ENCODE measurements around the gene GCN1. TPM values are rescaled to one million over a fixed set of nuclear protein-coding genes. Genes with fewer than 3 reads are reported as not detected.

Gene GCN1
- total and polyA plus RNA-seq, 2 donors from 2014 or later, result 12.2 to 77.6 TPM

- no peaks in the 10 kb centered on the region for H3K27me3 ChIP-seq (ENCODE audit: control insufficient read depth, insufficient read depth, low read length)
- TF ChIP-seq, protein P1, sequence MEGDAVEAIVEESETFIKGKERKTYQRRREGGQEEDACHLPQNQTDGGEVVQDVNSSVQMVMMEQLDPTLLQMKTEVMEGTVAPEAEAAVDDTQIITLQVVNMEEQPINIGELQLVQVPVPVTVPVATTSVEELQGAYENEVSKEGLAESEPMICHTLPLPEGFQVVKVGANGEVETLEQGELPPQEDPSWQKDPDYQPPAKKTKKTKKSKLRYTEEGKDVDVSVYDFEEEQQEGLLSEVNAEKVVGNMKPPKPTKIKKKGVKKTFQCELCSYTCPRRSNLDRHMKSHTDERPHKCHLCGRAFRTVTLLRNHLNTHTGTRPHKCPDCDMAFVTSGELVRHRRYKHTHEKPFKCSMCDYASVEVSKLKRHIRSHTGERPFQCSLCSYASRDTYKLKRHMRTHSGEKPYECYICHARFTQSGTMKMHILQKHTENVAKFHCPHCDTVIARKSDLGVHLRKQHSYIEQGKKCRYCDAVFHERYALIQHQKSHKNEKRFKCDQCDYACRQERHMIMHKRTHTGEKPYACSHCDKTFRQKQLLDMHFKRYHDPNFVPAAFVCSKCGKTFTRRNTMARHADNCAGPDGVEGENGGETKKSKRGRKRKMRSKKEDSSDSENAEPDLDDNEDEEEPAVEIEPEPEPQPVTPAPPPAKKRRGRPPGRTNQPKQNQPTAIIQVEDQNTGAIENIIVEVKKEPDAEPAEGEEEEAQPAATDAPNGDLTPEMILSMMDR (IDR thresholded peaks at IDR 0.05; ENCODE audit: borderline replicate concordance, extremely low read depth, insufficient read depth), result no peak
- DNase-seq (peak in 1 of 5 donors; percentile 59), FAIRE-seq (no peak)
- H3K9ac ChIP-seq (ENCODE audit: low read length in 3 of 3), result peak overlapping the region in 2 of 3 donors; percentile 33 to 66
- peak overlapping the region; percentile 84 to 92 for H3K27ac ChIP-seq (ENCODE audit: low read depth in 2 of 2, low read length in 2 of 2)
- H3K9me3 ChIP-seq (ENCODE audit: control insufficient read depth in 2 of 3, insufficient read depth in 1 of 3, low read length in 3 of 3), result no peaks in the 10 kb centered on the region
- peaks cover 0 to 9% (median 6%) of the 10 kb centered on the region in 3 donors for H3K36me3 ChIP-seq (ENCODE audit: control insufficient read depth in 2 of 3, insufficient read depth in 3 of 3, low read length in 3 of 3)
- H3K4me1 ChIP-seq (ENCODE audit: control insufficient read depth in 2 of 3, insufficient read depth in 2 of 3, low read depth in 1 of 3, low read length in 3 of 3), result peaks cover 9 to 85% (median 74%) of the 10 kb centered on the region in 3 donors
- intact Hi-C loops (cut with DNase I), result no loop called here
- no peak overlapping the region for H3K4me3 ChIP-seq (ENCODE audit: low read length in 3 of 3)
Measured at GRCh38 chr12:120230974-120231315, 36.4 kb upstream of the GCN1 start.

GRCh38 chr12:120230326-120230973, 35.9 kb upstream of the GCN1 start:
- H3K9me3 ChIP-seq (ENCODE audit: control insufficient read depth in 2 of 3, insufficient read depth in 1 of 3, low read length in 3 of 3), result no peaks in the 10 kb centered on the region
- H3K27me3 ChIP-seq (ENCODE audit: control insufficient read depth, insufficient read depth, low read length), result no peaks in the 10 kb centered on the region
- TF ChIP-seq, protein P1 (IDR thresholded peaks at IDR 0.05; ENCODE audit: borderline replicate concordance, extremely low read depth, insufficient read depth), result no peak
- H3K9ac ChIP-seq (ENCODE audit: low read length in 3 of 3), result peak overlapping the region in 2 of 3 donors; percentile 33 to 66
- H3K36me3 ChIP-seq (ENCODE audit: control insufficient read depth in 2 of 3, insufficient read depth in 3 of 3, low read length in 3 of 3), result peaks cover 0 to 9% (median 6%) of the 10 kb centered on the region in 3 donors
- H3K4me3 ChIP-seq (ENCODE audit: low read length in 3 of 3), result no peak overlapping the region
- intact Hi-C loops (cut with DNase I), result no loop called here
- peaks cover 5 to 86% (median 74%) of the 10 kb centered on the region in 3 donors for H3K4me1 ChIP-seq (ENCODE audit: control insufficient read depth in 2 of 3, insufficient read depth in 2 of 3, low read depth in 1 of 3, low read length in 3 of 3)
- DNase-seq, result peak; percentile 72 to 87 (median 81)
- no peak for FAIRE-seq
- H3K27ac ChIP-seq (ENCODE audit: low read depth in 2 of 2, low read length in 2 of 2), result peak overlapping the region; percentile 84 to 92

DNA sequence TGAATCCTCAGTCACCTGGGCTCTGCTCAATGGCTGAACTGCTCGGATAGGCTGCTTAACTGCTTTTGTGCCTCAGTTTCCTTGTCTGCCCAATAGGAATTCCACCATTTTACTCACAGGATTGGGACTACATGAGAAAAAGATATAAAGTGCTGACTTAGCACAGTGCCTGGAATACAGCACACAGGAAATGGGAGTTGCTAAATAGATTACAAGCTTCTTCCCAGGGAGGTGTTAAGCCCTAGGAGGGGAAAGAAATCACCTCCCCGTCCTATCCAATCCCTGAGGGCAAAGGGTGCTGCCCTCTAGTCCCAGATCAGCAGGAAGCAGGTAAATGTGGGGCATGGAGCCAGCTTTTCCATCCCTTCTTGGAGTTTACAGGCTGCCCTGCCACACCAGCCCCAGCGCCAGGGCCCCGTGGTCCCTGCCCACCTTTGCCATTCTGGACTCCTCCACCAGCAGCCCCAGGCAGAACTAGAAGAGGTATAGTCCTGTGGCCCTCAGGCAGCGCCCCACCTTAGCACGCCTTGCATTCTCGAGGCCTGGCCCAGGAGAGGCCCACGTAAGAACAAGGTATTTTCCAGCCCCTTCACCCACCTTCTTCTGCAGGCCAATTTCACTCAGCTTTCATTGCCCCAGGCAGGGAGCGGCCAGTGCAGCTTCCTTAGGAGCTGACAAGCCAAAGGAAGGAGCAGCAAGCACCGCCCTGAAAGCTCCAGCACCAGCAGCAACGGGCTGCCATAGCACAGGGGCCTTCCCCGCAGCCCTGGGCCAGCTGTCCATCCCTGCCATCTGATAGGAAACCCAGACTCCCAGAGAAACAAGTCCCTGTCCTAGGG, 35.2 kb upstream of the GCN1 start:
- peak in 4 of 5 donors; percentile 41 to 80 (median 56) for DNase-seq
- Histone ChIP-seq H3K27me3 (ENCODE audit: control insufficient read depth, insufficient read depth, low read length) (no peaks in the 10 kb centered on the region), H3K27ac (ENCODE audit: low read depth in 2 of 2, low read length in 2 of 2) (peak overlapping the region; percentile 84 to 92), H3K36me3 (ENCODE audit: control insufficient read depth in 2 of 3, insufficient read depth in 3 of 3, low read length in 3 of 3) (peaks cover 0 to 9% (median 6%) of the 10 kb centered on the region in 3 donors), H3K9ac (ENCODE audit: low read length in 3 of 3) (peak overlapping the region in 2 of 3 donors; percentile 26 to 66), H3K4me3 (ENCODE audit: low read length in 3 of 3) (peak overlapping the region in 1 of 3 donors; percentile 1), H3K9me3 (ENCODE audit: control insufficient read depth in 2 of 3, insufficient read depth in 1 of 3, low read length in 3 of 3) (no peaks in the 10 kb centered on the region), H3K4me1 (ENCODE audit: control insufficient read depth in 2 of 3, insufficient read depth in 2 of 3, low read depth in 1 of 3, low read length in 3 of 3) (peaks cover 5 to 83% (median 76%) of the 10 kb centered on the region in 3 donors)
- intact Hi-C loops (cut with DNase I), result loop anchor here (5.0 kb wide), 1 partner anchor 33 kb away; no protein-coding TSS in a partner anchor
- TF ChIP-seq, protein P1 (IDR thresholded peaks at IDR 0.05; ENCODE audit: borderline replicate concordance, extremely low read depth, insufficient read depth), result no peak
- no peak for FAIRE-seq
